HG03064 (cell line): ENCODE measurements around the gene IFIT1.

Experiments
- ATAC-seq: cut with Tn5 transposase; IDR thresholded peaks from one replicate; pipeline ENCODE4 v1.9.1; 2021; ENCODE audit warnings: low read depth; ENCODE audit not compliant: unreplicated experiment

Gene IFIT1, protein sequence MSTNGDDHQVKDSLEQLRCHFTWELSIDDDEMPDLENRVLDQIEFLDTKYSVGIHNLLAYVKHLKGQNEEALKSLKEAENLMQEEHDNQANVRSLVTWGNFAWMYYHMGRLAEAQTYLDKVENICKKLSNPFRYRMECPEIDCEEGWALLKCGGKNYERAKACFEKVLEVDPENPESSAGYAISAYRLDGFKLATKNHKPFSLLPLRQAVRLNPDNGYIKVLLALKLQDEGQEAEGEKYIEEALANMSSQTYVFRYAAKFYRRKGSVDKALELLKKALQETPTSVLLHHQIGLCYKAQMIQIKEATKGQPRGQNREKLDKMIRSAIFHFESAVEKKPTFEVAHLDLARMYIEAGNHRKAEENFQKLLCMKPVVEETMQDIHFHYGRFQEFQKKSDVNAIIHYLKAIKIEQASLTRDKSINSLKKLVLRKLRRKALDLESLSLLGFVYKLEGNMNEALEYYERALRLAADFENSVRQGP

DNA sequence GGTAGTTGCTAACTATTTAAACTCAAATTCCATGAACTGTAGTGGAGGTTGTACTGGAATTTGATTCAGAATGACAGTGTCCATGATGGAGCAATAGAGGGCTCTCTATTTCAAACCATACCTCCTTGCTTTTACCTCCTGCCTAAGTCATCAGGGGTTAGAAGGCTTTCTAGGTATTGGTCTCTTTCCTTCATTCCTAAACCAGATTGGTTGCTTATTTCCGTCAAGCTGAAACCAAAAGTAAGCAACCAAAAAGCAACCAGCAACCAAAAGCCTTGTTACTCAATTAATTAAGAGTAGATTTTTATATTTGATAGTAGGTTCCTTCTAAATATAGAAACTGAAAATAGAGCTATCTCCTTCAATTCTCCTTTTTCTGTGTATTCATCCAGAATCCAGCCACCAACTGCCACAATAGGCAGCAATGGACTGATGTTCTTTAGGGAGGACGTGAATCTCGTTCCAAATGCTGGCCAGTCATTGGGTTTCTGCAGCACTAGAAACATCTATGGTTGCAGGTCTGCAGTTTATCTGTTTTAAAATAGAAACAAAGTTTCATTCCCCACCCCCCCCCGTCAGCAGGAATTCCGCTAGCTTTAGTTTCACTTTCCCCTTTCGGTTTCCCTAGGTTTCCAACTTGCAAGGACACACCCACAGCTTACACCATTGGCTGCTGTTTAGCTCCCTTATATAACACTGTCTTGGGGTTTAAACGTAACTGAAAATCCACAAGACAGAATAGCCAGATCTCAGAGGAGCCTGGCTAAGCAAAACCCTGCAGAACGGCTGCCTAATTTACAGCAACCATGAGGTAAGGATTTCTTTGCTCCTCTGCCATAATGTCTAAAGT is at the start of gene IFIT1:
TSS of gene IFIT1 (plus strand) at position 717 of the 850 bp plus-strand sequence. CDS start at position 807, 90 bp downstream.
- peak; percentile 76 for ATAC-seq

GRCh38 chr10:89343089-89343767 is 49.2 kb upstream of the IFIT1 start:
- no peak for ATAC-seq

DNA sequence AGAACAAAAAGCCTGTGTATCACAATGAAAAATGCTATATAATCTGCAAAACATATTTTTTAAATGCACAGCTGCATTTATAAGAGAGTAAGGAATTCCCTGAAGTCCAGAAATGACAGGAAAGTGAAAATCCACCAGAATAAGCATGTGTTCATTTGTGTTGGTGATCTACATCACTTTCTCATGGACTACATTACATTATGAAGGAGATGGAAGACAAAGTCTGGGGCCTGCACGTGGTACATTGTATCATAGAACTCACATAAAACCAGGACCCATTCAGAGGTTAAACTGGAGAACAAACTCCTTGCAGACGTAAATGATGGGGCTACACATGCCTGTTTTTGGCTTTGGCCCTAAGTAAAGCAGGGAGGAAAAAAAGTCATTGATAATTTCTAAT is 48.3 kb upstream of the IFIT1 start:
- no peak for ATAC-seq

GRCh38 chr10:89345367-89346000 is 46.9 kb upstream of the IFIT1 start:
- ATAC-seq = no peak

DNA sequence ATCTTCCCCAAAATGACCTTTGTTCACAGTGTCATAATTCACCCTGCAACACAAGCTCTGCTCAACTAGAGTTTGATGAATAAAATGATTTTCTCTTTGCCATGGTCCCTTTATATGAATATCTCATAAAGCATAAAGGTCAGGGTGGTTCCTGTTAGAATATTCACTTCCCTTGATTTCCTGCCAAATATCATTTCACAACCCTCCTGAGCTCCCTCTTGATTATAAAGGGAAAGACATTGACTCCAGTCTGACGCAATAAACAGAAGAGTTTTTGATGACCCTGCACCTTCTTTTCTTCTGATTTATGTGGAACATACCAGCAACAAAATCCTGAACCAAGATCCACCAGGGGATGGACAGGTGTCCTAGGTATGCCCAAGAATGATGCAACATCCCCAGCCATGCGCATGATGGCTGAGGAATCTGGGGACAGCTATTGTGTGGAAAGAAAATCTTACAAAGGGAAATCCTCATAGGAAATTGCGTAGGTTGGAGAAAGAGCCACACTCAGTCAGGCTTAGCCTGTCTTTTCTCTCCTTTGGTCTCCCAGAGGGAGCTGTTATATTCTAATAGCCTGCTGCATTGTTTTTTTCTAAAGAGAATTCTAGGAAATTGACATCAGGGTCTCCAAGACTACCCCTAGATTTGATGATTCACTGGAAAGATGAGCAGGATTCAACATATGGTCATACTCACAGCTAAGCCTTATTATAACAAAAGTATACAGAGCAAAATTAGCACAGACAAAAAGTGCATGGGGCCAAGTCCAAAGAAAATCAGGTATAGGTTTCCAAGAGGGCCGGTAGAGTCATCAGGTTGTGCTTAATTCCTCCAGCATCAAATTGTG is 45.8 kb upstream of the IFIT1 start:
- no peak for ATAC-seq

GRCh38 chr10:89347701-89348457 is 44.5 kb upstream of the IFIT1 start:
- no peak for ATAC-seq

DNA sequence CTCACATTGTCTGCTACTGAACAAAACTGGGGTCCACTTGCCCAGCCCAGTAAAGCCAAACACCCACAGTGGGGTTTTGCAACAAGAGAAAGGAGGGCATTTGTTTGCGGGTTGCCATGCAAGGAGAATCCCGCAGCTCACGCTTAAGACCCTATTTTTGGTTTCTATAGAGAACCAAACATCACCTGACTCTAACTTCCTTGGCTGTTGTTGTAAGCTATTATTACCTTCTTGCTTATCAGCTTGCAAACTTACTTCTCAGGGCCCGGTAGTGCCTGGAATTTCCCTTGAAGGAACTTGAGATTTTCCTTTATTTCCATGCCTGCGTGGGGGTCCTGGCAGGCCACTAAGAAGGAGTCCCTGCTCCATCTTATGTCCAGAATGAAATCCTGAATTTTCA is 43.9 kb upstream of the IFIT1 start:
- ATAC-seq = no peak

DNA sequence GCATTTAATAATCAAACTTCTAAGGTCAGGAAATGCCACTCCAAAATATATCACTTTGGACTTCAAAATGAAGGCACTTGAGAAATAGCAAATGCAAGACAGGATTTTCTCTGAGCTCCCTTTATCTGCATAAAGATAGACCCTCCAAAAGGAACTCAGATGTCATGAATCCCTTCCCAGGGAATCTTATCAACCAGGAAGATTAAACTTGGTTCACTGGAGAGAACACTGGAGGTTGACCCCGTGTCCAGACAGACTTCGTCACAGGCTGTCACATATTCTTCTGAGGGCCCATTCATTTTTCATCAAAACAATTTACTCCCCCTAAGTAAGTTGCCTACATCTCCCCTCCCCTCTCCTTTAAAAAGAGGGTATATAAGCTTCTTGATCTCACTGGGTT is 43.4 kb upstream of the IFIT1 start:
- no peak for ATAC-seq

DNA sequence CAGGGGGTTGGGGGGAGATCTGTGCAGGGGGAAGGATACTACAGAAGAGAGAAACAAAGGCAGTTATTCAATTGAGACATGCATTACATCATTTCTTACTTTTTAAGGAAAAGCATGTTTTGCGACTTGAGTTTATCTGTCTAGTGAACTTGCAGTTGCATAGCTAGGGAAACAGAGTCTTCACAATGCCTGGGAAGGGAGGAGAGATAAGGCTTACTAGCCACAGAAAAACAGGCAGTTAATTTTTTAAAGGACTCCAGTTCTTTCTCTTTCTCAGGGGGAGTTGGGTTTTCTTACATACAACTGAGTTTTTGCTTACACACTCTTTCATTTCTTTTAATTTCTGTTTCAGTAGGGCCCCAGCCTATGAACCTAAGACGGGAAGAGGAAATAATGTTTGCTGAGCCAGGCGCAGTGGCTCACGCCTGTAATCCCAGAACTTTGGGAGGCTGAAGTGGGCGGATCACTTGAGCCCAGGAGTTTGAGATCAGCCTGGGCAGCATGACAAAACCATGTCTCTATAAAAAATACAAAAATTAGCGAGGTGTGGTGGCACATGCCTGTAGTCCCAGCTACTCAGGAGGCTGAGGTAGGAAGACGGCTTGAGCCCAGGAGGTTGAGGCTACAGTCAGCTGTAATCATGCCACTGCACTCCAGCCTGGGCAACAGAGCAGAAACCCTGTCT is 41.6 kb upstream of the IFIT1 start:
- peak; percentile 35 for ATAC-seq

GRCh38 chr10:89351412-89351779 is 41.0 kb upstream of the IFIT1 start:
- ATAC-seq = peak; percentile 58

- no peak for ATAC-seq
Measured at GRCh38 chr10:89351780-89352597, 40.4 kb upstream of the IFIT1 start.

DNA sequence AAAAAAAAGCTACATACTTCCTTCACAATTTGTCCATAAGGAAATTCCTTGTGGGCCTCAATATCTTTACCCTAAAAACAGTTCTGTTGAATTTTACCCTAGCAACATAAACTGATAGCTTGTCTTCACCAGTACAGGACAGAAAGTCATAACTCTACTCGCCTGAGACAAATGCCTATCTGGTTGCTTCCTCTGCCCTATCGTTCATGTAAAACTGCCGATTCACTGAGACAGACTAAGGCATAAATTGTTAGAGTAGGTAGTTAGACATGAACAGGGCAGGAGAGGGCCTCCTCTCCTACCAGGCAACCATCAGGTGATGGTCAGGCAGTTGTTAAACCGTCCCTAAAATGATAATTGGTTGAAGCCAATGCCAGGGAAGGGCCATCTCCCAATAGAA is 39.6 kb upstream of the IFIT1 start:
- no peak for ATAC-seq

DNA sequence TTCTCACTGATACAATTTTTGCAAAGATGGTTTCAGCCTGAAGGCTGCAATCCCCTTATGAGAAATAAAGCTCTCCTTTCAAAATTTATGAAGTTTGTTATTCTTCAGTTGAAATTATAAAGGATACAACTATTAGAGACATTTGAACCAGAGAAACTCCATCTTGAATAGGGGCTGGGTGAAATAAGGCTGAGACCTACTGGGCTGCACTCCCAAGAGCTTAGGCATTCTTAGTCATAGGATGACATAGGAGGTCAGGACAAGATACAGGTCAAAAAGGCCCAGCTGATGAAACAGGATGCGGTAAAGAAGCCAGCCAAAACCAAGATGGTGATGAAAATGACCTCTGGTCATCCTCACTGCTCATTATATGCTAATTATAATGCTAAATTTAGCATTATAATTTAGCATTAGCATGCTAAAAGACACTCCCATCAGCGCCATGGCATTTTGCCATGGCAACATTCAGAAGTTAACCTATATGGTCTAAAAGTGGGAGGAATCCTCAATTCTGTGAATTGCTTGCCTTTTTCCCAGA is 37.0 kb upstream of the IFIT1 start:
- ATAC-seq = no peak

DNA sequence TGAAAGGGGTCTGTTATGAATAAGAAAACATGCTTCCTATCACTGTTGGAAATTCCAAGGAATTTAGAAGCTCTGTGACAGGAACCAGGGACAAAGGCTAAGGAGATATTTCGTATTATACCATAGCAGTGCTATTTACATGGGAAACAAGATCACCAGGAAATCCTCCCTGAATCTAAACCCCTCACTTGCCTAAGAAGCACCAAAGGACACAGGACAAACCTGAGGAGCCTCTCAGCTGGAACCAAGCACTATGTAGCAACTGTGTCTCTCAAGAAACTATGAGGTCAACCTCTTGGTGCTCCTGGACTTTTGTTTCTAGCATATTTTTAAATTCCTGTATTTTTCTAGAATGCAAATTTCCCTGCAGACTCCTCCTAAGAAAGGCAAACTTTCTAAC is 35.3 kb upstream of the IFIT1 start:
- no peak for ATAC-seq

- ATAC-seq = no peak
Measured at GRCh38 chr10:89357975-89358374, 34.4 kb upstream of the IFIT1 start.

GRCh38 chr10:89360157-89360556 is 32.3 kb upstream of the IFIT1 start:
- no peak for ATAC-seq

- ATAC-seq = no peak
Measured at GRCh38 chr10:89362929-89363328, 29.5 kb upstream of the IFIT1 start.
